Progenitor cell of endocrine pancreas (in vitro differentiated cells): ENCODE measurements around the gene ZCWPW1. TPM values are rescaled to one million over a fixed set of nuclear protein-coding genes. Genes with fewer than 3 reads are reported as not detected.

Experiments
- DNase-seq: peaks from one replicate; pipeline ENCODE4 v3.0.0; 2021; ENCODE audit warnings: low spot score; ENCODE audit not compliant: unreplicated experiment
- H3K27ac Mint-ChIP-seq: 2 replicates; pipeline ENCODE4 v1.8.0; 2021; ENCODE audit warnings: mild to moderate bottlenecking, moderate library complexity, mixed read lengths
- H3K27me3 Mint-ChIP-seq: 2 replicates; pipeline ENCODE4 v1.8.0; 2021; ENCODE audit warnings: mixed read lengths
- H3K36me3 Mint-ChIP-seq: 2 replicates; pipeline ENCODE4 v1.8.0; 2022; ENCODE audit warnings: mixed read lengths; ENCODE audit not compliant: insufficient read depth
- H3K4me1 Mint-ChIP-seq: 2 replicates; pipeline ENCODE4 v1.8.0; 2021; ENCODE audit warnings: low read depth, mixed read lengths
- H3K4me3 Mint-ChIP-seq: 2 replicates; pipeline ENCODE4 v1.8.0; 2021; ENCODE audit warnings: low read depth, mild to moderate bottlenecking, moderate library complexity, mixed read lengths
- H3K9me3 Mint-ChIP-seq: 2 replicates; pipeline ENCODE4 v1.8.0; 2021; ENCODE audit warnings: low read depth, mixed read lengths
- total RNA-seq: library from RNA; stranded (reverse); gene quantifications from 2 replicates; pipeline ENCODE4 v1.2.1, GENCODE V29; 2021
- TF ChIP-seq, protein P1 (sequence below): fragments of 200-600 bp; sonication (generic); IDR thresholded peaks from one replicate; pipeline ENCODE4 v1.5.0; 2021; ENCODE audit warnings: antibody characterized with exemption, mild to moderate bottlenecking; ENCODE audit not compliant: unreplicated experiment

The ZCWPW1 gene
- total RNA-seq, 1 donor from 2014 or later: 3.8 TPM

DNA sequence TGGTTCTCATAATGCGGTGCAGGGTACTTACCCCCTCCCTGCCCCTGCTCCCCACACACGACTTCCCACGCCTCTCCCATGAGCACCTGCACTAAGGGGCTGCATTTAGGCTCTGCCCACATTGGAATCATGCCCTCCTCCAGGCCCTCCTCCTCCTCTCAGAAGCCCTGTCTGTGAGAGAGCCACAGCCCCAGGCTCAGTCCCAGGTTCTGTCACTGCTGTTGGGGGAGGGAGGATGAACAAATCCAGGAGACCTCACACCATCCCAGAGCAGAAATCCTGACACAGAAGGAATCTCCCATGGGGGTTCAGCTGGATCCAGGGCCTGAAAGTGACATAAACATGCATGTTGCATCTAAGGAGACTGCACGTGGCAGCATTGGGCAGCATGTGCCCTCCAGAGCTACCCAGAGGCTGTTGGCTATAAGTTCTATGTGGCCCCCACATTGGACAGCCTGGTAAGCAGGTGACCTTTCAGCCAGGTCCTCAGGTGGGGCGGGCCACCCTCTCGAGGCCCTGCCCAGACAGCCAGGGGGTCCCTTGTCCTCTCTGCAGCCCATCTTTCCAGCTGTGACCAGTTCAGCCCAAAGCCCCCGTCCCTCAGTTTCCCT, 56.8 kb downstream of the ZCWPW1 start:
- no peak overlapping the region for H3K4me3 Mint-ChIP-seq
- no peaks in the 10 kb centered on the region for H3K4me1 Mint-ChIP-seq
- no peaks in the 10 kb centered on the region for H3K9me3 Mint-ChIP-seq
- peaks cover 5% of the 10 kb centered on the region for H3K36me3 Mint-ChIP-seq
- H3K27ac Mint-ChIP-seq: no peak overlapping the region
- DNase-seq: no peak
- TF ChIP-seq, protein P1, sequence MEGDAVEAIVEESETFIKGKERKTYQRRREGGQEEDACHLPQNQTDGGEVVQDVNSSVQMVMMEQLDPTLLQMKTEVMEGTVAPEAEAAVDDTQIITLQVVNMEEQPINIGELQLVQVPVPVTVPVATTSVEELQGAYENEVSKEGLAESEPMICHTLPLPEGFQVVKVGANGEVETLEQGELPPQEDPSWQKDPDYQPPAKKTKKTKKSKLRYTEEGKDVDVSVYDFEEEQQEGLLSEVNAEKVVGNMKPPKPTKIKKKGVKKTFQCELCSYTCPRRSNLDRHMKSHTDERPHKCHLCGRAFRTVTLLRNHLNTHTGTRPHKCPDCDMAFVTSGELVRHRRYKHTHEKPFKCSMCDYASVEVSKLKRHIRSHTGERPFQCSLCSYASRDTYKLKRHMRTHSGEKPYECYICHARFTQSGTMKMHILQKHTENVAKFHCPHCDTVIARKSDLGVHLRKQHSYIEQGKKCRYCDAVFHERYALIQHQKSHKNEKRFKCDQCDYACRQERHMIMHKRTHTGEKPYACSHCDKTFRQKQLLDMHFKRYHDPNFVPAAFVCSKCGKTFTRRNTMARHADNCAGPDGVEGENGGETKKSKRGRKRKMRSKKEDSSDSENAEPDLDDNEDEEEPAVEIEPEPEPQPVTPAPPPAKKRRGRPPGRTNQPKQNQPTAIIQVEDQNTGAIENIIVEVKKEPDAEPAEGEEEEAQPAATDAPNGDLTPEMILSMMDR: no peak
- H3K27me3 Mint-ChIP-seq: no peaks in the 10 kb centered on the region

DNA sequence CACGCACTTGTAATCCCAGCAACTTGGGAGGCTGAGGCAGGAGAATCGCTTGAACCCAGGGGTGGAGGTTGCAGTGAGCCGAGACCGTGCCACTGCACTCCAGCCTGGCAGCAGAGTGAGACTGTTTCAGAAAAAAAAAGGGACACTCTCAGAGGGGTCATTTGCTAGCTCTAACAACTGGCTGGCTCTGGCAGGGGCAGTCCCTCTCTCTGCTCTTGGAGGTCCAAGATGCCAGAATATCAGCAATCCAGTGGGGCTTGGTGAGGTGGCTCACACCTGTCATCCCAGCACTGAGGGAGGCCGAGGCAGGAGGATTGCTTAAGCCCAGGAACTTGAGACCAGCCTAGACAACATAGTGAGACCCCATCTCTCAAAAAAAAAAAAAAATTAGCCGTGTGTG, 57.8 kb downstream of the ZCWPW1 start:
- Mint-ChIP-seq H3K9me3 (no peaks in the 10 kb centered on the region), H3K27me3 (no peaks in the 10 kb centered on the region), H3K27ac (no peak overlapping the region), H3K4me3 (no peak overlapping the region), H3K36me3 (peaks cover 5% of the 10 kb centered on the region), H3K4me1 (no peaks in the 10 kb centered on the region)
- DNase-seq: no peak
- TF ChIP-seq, protein P1: no peak

DNA sequence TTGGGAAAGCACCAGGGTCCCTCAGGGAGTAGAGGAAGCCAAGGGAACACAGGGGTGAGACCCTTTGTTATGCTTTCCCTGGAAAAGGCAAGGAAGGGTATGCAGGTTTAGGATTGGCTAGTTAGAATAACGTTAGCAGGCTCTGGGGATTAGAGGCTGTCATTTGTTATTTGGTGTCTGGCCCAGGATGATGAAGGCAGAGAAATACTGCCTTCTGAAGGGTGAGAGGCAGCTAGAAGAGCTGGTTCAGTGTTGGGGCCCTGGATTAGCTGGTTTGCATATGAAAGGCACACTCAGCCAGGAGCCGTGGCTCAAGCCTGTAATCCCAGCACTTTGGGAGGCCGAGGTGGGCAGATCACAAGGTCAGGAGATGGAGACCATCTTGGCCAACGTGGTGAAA, 58.2 kb downstream of the ZCWPW1 start:
- DNase-seq: no peak
- Mint-ChIP-seq H3K36me3 (peaks cover 5% of the 10 kb centered on the region), H3K4me1 (no peaks in the 10 kb centered on the region), H3K27ac (no peak overlapping the region), H3K27me3 (no peaks in the 10 kb centered on the region), H3K9me3 (no peaks in the 10 kb centered on the region), H3K4me3 (no peak overlapping the region)
- TF ChIP-seq, protein P1: no peak

DNA sequence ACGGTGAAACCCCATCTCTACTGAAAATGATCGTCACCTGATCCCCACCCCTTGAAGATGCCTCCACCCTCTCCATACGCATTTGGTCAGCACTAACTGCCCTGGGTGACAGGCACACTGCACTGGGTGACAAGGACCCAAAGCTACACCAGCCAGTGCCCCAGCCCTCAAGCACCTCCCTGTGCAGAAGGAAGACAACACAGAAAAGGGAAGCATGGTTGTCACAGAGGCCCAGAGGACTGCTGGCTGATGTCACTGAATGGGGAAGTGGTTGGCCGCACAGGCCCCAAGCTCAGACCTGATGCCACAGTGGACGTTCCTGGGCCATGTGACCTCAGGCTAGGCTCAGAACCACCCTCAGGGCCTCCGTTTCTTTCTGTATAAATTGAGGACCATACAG, 59.4 kb downstream of the ZCWPW1 start:
- H3K4me3 Mint-ChIP-seq: no peak overlapping the region
- H3K4me1 Mint-ChIP-seq: no peaks in the 10 kb centered on the region

DNA sequence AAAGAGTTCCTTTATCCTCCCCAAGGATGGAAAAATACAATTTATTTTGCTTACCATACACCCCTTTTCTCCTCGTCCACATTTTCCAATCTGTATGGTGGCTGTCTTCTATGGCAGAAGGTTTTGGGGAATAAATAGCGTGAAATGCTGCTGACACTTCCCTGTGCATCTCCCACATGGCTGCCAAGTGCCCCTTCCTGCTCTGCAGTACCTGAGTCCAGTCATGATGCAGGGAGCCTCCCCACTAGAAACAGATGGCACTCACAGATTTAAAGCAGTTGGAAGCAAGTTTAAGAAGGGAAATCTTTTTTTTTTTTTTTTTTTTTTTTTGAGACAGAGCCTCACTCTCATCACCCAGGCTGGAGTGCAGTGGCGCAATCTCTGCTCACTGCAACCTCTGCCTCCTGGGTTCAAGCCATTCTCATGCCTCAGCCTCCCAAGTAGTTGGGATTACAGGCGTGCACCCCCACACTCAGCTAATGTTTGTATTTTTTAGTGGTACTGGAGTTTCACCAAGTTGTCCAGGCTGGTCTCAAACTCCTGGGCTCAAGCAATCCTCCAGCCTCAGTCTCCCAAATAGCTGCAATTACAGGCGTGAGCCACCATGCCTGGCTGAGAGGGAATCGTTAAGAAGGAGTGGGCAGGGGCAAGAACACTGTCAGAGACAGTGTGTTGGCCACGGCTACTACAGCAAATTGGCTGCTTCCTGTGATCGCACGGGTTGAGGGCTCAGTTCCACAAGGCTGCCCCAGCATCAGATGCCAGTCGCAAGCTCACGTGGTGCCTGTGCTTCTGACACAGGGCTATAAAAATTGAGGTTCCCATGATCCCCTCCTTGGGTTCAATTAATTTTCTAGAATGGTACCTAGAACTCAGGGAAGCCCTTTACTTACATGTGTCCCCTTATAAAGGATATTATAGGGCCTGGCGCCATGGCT, 60.6 kb downstream of the ZCWPW1 start:
- Mint-ChIP-seq H3K36me3 (peaks cover 20% of the 10 kb centered on the region), H3K4me1 (no peaks in the 10 kb centered on the region), H3K9me3 (no peaks in the 10 kb centered on the region), H3K27me3 (no peaks in the 10 kb centered on the region), H3K27ac (no peak overlapping the region), H3K4me3 (no peak overlapping the region)
- TF ChIP-seq, protein P1: no peak
- DNase-seq: no peak

More for the DNA sequence above, 59.4 kb downstream of the ZCWPW1 start:
- H3K27ac Mint-ChIP-seq: peak overlapping the region; percentile 84
- H3K9me3 Mint-ChIP-seq: no peaks in the 10 kb centered on the region
- TF ChIP-seq, protein P1: no peak
- no peak for DNase-seq
- H3K27me3 Mint-ChIP-seq: no peaks in the 10 kb centered on the region
- peaks cover 11% of the 10 kb centered on the region for H3K36me3 Mint-ChIP-seq
